GM12878 (cell line): ENCODE measurements around the gene ITGA7. TPM values are rescaled to one million over a fixed set of nuclear protein-coding genes. Genes with fewer than 3 reads are reported as not detected.

Source experiments
- ATAC-seq: fragments of 200-7000 bp; cut with Tn5 transposase; 3 replicates; pipeline ENCODE4 v1.9.1; 2020; ENCODE audit warnings: mild to moderate bottlenecking, moderate library complexity
- BruUV-seq: library from RNA; stranded (reverse); fragments of 400-500 nt; replicated peaks from 2 replicates; lab custom pipeline; 2021; lab: Mats Ljungman, UMichigan
- CTCF ChIA-PET: fragments of 300-600 bp; sonication (Branson Sonifier 250); formaldehyde crosslinking; extraction: SDS; loops from one replicate; lab custom pipeline; 2021; ENCODE audit warnings: inconsistent platforms; lab: Yijun Ruan, JAX
- POLR2A ChIA-PET: fragments of 350-600 bp; formaldehyde crosslinking; extraction: SDS; loops from one replicate; lab custom pipeline; 2021; ENCODE audit warnings: inconsistent platforms; lab: Charles Lee
- RAD21 ChIA-PET: fragments of 300-600 bp; sonication (Branson Sonifier 250); formaldehyde crosslinking; loops from one replicate; lab custom pipeline; 2023; ENCODE audit warnings: antibody characterized with exemption; ENCODE audit not compliant: unreplicated experiment; lab: Charles Lee
- SMC1A ChIA-PET: fragments of 300-600 bp; sonication (Branson Sonifier 250); formaldehyde crosslinking; loops from one replicate; lab custom pipeline; 2023; ENCODE audit not compliant: unreplicated experiment, uncharacterized antibody; lab: Charles Lee
- DNase-seq: peaks from one replicate; pipeline ENCODE4 v3.0.0-alpha.2; 2011; ENCODE audit warnings: low read depth, low spot score
- FAIRE-seq: peaks from 3 replicates; lab custom pipeline; 2011; peaks lifted over from hg19 to GRCh38; lab: Jason Lieb, UNC
- H2AFZ ChIP-seq: 2 replicates; pipeline ENCODE4 v1.6.0; 2011; ENCODE audit warnings: low read depth, low read length, control low read depth; ENCODE audit not compliant: control insufficient read depth
- H3K27ac ChIP-seq: 2 replicates; pipeline ENCODE4 v1.5.1; 2011; ENCODE audit warnings: control low read depth; ENCODE audit not compliant: control insufficient read depth, insufficient read depth
- H3K27me3 ChIP-seq, 2 experiments: replicated peaks in 1 of 2; 2 replicates each; pipeline versions ENCODE4 v1.6.0 to v1.6.1; 2011; ENCODE audit warnings: low read length in 1 of 2; ENCODE audit not compliant: control insufficient read depth in 2 of 2, insufficient read depth in 2 of 2
- H3K36me3 ChIP-seq, 2 experiments: 2 replicates each; pipeline ENCODE4 v1.5.1; 2011; ENCODE audit warnings: low read length in 1 of 2; ENCODE audit not compliant: control insufficient read depth in 2 of 2, insufficient read depth in 2 of 2
- H3K4me1 ChIP-seq: 2 replicates; pipeline ENCODE4 v1.6.1; 2011; ENCODE audit warnings: mild to moderate bottlenecking, low read length, moderate library complexity, mixed read lengths; ENCODE audit not compliant: control insufficient read depth, insufficient read depth
- H3K4me2 ChIP-seq: 2 replicates; pipeline ENCODE4 v1.6.0; 2011; ENCODE audit warnings: control low read depth; ENCODE audit not compliant: control insufficient read depth, insufficient read depth
- H3K4me3 ChIP-seq: fragments of 200-600 bp; sonication (generic); 2 replicates; pipeline ENCODE4 v1.5.1; 2016
- H3K79me2 ChIP-seq: 2 replicates; pipeline ENCODE4 v1.6.0; 2011; ENCODE audit warnings: low read length; ENCODE audit not compliant: control insufficient read depth, insufficient read depth
- H3K9ac ChIP-seq: 2 replicates; pipeline ENCODE4 v1.8.0; 2011; ENCODE audit warnings: low read length, control low read depth, mixed read lengths; ENCODE audit not compliant: control insufficient read depth, insufficient read depth
- H3K9me3 ChIP-seq: replicated peaks from 3 replicates; pipeline ENCODE4 v1.5.1; 2011; ENCODE audit warnings: mild to moderate bottlenecking, low read length; ENCODE audit not compliant: control insufficient read depth, insufficient read depth
- H4K20me1 ChIP-seq: 2 replicates; pipeline ENCODE4 v1.6.0; 2011; ENCODE audit not compliant: control insufficient read depth, insufficient read depth
- BACH1 ChIP-seq: fragments of 450-650 bp; IDR thresholded peaks from 2 replicates; pipeline ENCODE4 v1.6.1; 2017; ENCODE audit warnings: mild to moderate bottlenecking, borderline replicate concordance
- CHD1 ChIP-seq: IDR thresholded peaks from 2 replicates; pipeline ENCODE4 v1.6.1; 2012; ENCODE audit warnings: low read depth, low read length, improper control_type of control experiment
- CTCF ChIP-seq, 3 experiments: IDR thresholded peaks in 2 of 3; conservative IDR thresholded peaks in 1 of 3; 2 replicates each; pipeline ENCODE4 v1.5.1; 2011; ENCODE audit warnings: low read depth in 3 of 3, low read length in 3 of 3, mild to moderate bottlenecking in 3 of 3, control low read depth in 2 of 3, moderate library complexity in 2 of 3, inconsistent platforms in 1 of 3, mixed read lengths in 1 of 3; ENCODE audit not compliant: control insufficient read depth in 2 of 3, insufficient read depth in 1 of 3; ENCODE audit errors: extremely low read depth in 1 of 3
- E4F1 ChIP-seq: fragments of 450-650 bp; IDR thresholded peaks from 2 replicates; pipeline ENCODE4 v1.6.1; 2018; ENCODE audit warnings: borderline replicate concordance, mild to moderate bottlenecking; ENCODE audit not compliant: partially characterized antibody
- ELK1 ChIP-seq: IDR thresholded peaks from 2 replicates; pipeline ENCODE4 v1.6.1; 2012; ENCODE audit warnings: low read depth, low read length, improper control_type of control experiment
- HSF1 ChIP-seq: fragments of 150-350 bp; IDR thresholded peaks from 2 replicates; pipeline ENCODE4 v1.6.1; 2014; ENCODE audit warnings: mild to moderate bottlenecking, low read depth, low read length
- IRF4 ChIP-seq: IDR thresholded peaks from 2 replicates; pipeline ENCODE4 v1.6.1; 2011; ENCODE audit warnings: low read depth, low read length
- NR2C1 ChIP-seq: fragments of 450-650 bp; IDR thresholded peaks from 2 replicates; pipeline ENCODE4 v1.6.1; 2017; ENCODE audit warnings: antibody characterized with exemption, mild to moderate bottlenecking, moderate library complexity
- PML ChIP-seq: IDR thresholded peaks from 2 replicates; pipeline ENCODE4 v1.6.1; 2012; ENCODE audit warnings: low read length, inconsistent platforms
- RAD51 ChIP-seq: fragments of 450-650 bp; IDR thresholded peaks from 2 replicates; pipeline ENCODE4 v1.6.1; 2016; ENCODE audit warnings: moderate library complexity, mild to moderate bottlenecking, inconsistent platforms
- RBBP5 ChIP-seq: fragments of 200-600 bp; sonication (generic); conservative IDR thresholded peaks from 2 replicates; pipeline ENCODE4 v1.6.1; 2016
- RCOR1 ChIP-seq: conservative IDR thresholded peaks from 2 replicates; pipeline ENCODE4 v1.6.1; 2012; ENCODE audit warnings: low read depth, low read length, improper control_type of control experiment
- SMARCA5 ChIP-seq: fragments of 450-650 bp; IDR thresholded peaks from 2 replicates; pipeline ENCODE4 v1.6.1; 2017; ENCODE audit warnings: mild to moderate bottlenecking
- SUPT20H ChIP-seq: IDR thresholded peaks from 2 replicates; pipeline ENCODE4 v1.6.1; 2011; ENCODE audit warnings: low read depth, mild to moderate bottlenecking, low read length, moderate library complexity, borderline replicate concordance; ENCODE audit not compliant: control insufficient read depth
- TCF3 ChIP-seq: IDR thresholded peaks from 2 replicates; pipeline ENCODE4 v1.6.1; 2012; ENCODE audit warnings: low read depth, mild to moderate bottlenecking, low read length, borderline replicate concordance; ENCODE audit not compliant: insufficient read depth
- ZNF207 ChIP-seq: fragments of 450-650 bp; IDR thresholded peaks from 2 replicates; pipeline ENCODE4 v1.6.1; 2014; ENCODE audit warnings: antibody characterized with exemption, mild to moderate bottlenecking, borderline replicate concordance
- ZNF274 ChIP-seq: IDR thresholded peaks from one replicate; pipeline ENCODE4 v1.8.0; 2011; ENCODE audit not compliant: insufficient read length, insufficient read depth
- WGBS: methylation state at CpG from one replicate; pipeline ENCODE4 v1.1.6; 2016; ENCODE audit warnings: low lambda C conversion rate; ENCODE audit not compliant: insufficient replicate concordance, insufficient coverage; ENCODE audit errors: missing lambda C conversion rate; 5-methylcytosine and 5-hydroxymethylcytosine counted together
- in situ Hi-C: fragments of 300-500 bp; cut with MboI; formaldehyde crosslinking; loops from 9 replicates; pipeline ENCODE4 v1.14.3; 2018; ENCODE audit warnings: mixed read lengths
- intact Hi-C: fragments of 100-400 bp; cut with micrococcal nuclease; formaldehyde crosslinking; loops from one replicate; pipeline ENCODE4 v1.14.2; 2022; ENCODE audit not compliant: unreplicated experiment
- polyA plus RNA-seq, 11 experiments: library from polyadenylated mRNA; depleted of rRNA in 4 of 11; unstranded in 6 of 11; stranded (reverse) in 5 of 11; fragments of >200 nt; fragmentation: Nextera tagmentation in 4 of 11; fragmentation: Illumina TruSeq in 1 of 11; extraction: Ambion mirVana in 4 of 11; extraction: Trizol in 1 of 11; gene quantifications; 1 replicate in 1 of 11; 2 replicates in 10 of 11; pipeline versions ENCODE4 v1.2.1 to v1.2.3, GENCODE V29; 2011 to 2016; ENCODE audit warnings: inconsistent platforms in 2 of 11, missing spikeins in 2 of 11, low read depth in 1 of 11
- total RNA-seq, 4 experiments: library from RNA; depleted of rRNA in 3 of 4; stranded (reverse); fragments of >200 nt in 3 of 4; fragmentation: Illumina TruSeq in 1 of 4; extraction: Trizol in 1 of 4; gene quantifications; 2 replicates each; pipeline versions ENCODE4 v1.2.1 to v1.2.3, GENCODE V29; 2013 to 2021

ITGA7 gene
- total and polyA plus RNA-seq, 10 of the 15 experiments (the other 5 are each of a cell fraction or from before 2014, with no cell fraction given): 0.18 to 5.1 (median 1.5) TPM

- peaks cover 6% of the 10 kb centered on the region for H3K4me1 ChIP-seq
- no peak overlapping the region for H2AFZ ChIP-seq
- no peak overlapping the region for H3K9ac ChIP-seq
- BruUV-seq: no TSS peak
- ATAC-seq (no peak), FAIRE-seq (no peak), DNase-seq (no peak)
- H3K4me3 ChIP-seq: no peak overlapping the region
- H3K9me3 ChIP-seq: no peaks in the 10 kb centered on the region
- POLR2A ChIA-PET: interaction anchor here (1.1 kb wide), 1 partner anchor 55 kb away, joined by 3 read pairs; no protein-coding TSS in a partner anchor
- CTCF ChIA-PET: interaction anchor here (0.6 to 2.9 kb wide), 5 partner anchors 10 to 1521 kb away, joined by 3 to 11 read pairs (median 4); no protein-coding TSS in a partner anchor
- no peaks in the 10 kb centered on the region for H4K20me1 ChIP-seq
- H3K27ac ChIP-seq: no peak overlapping the region
- intact Hi-C loops (no loop called here), in situ Hi-C loops (no loop called here)
- RAD21 ChIA-PET: interaction anchor here (0.7 to 1.8 kb wide), 3 partner anchors 18 to 39 kb away, joined by 3 to 4 read pairs (median 3); no protein-coding TSS in a partner anchor
- H3K27me3 ChIP-seq: peaks cover 0 to 5% of the 10 kb centered on the region in 2 experiments; a peak in 2 of 4 replicates
- no peaks in the 10 kb centered on the region for H3K36me3 ChIP-seq
- 88% methylated on average over 4 of the region's 4 CpGs for WGBS
- SMC1A ChIA-PET: interaction anchor here (0.7 to 1.1 kb wide), 2 partner anchors 18 to 57 kb away, joined by 3 to 4 read pairs; no protein-coding TSS in a partner anchor
- peaks cover 7% of the 10 kb centered on the region for H3K79me2 ChIP-seq
- no peak overlapping the region for H3K4me2 ChIP-seq
- TF ChIP-seq SMARCA5: no peak
- no peak for TF ChIP-seq CTCF (IDR thresholded peaks at IDR 0.05 in 2 of 3, conservative IDR thresholded peaks at IDR 0.05 in 1 of 3; ENCODE audit: control insufficient read depth in 2 of 3, extremely low read depth in 1 of 3, insufficient read depth in 1 of 3, low read depth in 3 of 3, low read length in 3 of 3)
- TF ChIP-seq PML: no peak
- TF ChIP-seq TCF3: no peak
- TF ChIP-seq E4F1: no peak
- TF ChIP-seq NR2C1: no peak
- TF ChIP-seq CHD1: no peak
- TF ChIP-seq HSF1: no peak
- TF ChIP-seq RAD51: no peak
- no peak for TF ChIP-seq RBBP5
- TF ChIP-seq SUPT20H: no peak
- no peak for TF ChIP-seq ZNF207
- TF ChIP-seq ZNF274: no peak
- no peak for TF ChIP-seq BACH1
- no peak for TF ChIP-seq ELK1
- TF ChIP-seq RCOR1: no peak
- no peak for TF ChIP-seq IRF4
Observed at GRCh38 chr12:55711786-55712553, 4.3 kb upstream of the ITGA7 start.
